HTERT RPE-1 (cell line): ENCODE data around the gene NUBP1.

Experiments used
- in situ Hi-C: fragments of 300-500 bp; cut with MboI; formaldehyde crosslinking; loops from 4 replicates; pipeline ENCODE4 v1.14.3; 2020; ENCODE audit warnings: low sequenced_read_pairs

NUBP1 gene

GRCh38 chr16:10799736-10800135 lies 56.1 kb downstream of the NUBP1 start:
- in situ Hi-C loops = no loop called here

DNA sequence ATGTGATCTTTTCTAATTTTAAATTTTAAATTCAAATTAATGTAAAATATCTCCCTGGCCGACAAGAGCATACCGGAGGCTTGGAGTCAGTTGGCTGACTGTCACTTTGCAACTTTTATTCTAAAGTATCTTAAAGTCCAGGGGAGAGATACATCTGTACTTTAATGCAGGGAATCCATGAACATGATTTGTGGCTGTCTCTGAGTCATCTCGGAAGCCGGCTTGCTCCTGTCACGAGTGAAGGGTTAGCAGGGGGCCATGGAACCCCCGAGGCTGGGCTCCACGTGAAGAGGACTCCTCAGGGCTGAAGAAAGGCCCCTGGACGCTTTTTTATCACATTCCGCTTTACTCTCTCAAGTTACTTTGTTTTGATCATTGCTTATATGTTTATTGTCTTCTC lies 61.7 kb downstream of the NUBP1 start:
- in situ Hi-C loops = no loop called here

GRCh38 chr16:10806698-10807097 lies 63.1 kb downstream of the NUBP1 start:
- in situ Hi-C loops = no loop called here

DNA sequence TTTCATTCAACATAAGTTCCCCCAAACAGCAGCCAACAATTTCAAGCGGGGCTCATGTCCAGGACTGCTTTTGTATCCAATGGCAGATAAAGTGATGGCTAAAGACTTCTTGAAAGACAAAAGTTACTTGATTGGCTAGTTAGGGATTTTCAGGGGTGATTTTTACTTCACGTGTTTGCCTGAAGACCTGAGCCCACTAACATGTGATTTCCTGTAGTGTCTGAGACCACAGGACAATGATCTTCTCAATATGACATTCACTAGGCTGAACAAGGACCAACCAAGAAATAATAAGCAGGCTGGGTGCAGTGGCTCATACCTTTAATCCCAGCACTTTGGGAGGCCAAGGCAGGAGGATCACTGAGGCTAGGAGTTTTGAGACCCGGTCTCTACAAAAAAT lies 64.6 kb downstream of the NUBP1 start:
- in situ Hi-C loops = no loop called here

GRCh38 chr16:10808850-10809249 lies 65.2 kb downstream of the NUBP1 start:
- in situ Hi-C loops = no loop called here

DNA sequence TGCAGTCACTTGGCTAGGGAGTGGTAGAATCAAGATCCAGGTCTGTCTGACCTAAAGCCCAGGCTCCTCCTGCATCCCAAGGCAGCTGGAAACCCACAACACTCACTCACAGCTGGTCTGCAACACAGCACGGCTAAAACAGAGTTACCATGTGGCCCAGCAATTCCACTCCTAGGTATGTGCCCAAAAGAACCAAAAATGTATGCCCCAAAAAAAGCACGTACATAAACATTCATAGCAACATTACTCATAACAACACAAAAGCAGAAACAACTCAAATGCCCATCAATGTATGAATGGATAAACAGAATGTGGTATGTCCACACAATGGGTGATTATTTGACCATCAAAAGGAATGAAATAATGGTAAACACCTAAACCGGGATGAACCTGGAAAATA lies 66.1 kb downstream of the NUBP1 start:
- in situ Hi-C loops = no loop called here

DNA sequence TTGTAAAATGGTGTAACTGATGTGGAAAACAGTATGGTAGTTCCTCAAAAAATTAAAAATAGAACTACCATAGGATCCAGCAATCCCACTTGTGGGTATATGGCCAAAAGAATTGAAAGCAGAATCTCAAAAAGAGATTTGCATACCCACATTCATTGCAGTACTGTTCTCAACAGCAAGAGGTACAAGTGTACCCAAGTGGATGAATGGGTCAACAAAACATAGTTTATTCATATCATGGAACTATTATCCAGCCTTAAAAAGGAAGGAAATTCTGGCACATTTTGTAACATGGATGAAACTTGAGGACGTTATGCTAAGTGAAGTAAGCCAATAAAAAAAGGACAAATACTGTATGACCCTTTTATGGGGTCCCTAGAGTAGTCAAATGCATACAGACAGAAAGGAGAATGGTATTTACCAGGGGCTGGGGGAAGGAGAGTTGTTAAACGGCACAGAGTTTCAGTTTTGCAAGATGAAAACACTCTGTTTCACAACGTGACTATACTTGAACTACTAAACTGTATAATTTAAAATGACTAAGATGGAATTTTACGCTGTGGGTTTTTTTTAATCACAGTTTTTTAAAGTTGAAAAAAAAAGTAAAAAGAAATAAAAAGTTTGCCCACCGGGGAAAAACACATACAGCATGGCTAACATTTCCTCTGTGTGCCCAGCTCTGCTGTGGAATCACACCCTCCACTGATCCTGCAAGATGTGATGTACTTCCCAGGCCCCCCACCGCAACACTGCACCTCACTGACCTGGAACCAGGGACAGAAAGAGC lies 68.9 kb downstream of the NUBP1 start:
- in situ Hi-C loops = no loop called here

DNA sequence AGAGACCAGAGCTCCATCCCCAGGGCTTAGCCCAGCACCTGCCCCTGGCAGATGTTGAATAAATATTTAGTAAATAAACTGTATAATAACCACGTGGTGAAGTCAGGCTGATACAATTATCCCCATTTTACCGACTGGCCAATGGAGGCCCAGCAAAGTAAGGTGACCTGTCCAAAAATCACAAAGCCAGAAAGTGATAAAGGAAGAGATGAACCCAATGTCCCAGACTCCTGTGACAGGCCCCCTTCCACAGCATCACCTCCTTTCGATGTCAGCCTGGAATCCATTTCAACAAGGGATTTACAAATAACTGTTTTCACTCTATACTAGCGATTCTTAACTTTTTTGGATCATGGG lies 69.4 kb downstream of the NUBP1 start:
- in situ Hi-C loops = no loop called here

DNA sequence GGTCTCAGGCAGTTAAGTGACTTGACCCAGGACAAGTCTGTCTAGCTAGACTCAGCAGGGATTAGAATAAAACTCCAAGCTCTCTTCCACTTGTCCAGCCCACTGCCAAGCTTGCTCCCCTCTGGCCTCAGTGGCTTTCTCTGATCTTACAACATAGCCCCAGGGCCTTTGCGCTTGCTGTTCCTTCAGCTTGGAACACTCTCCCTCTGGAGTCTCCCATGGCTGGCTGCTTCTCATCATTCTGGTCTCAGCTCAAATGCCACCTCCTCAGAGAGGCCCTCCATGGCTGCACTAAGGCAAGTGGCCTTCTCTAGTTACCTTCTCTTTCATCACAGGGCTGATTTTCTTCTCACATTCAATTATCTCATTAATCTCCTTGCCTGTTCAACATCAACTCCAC lies 73.9 kb downstream of the NUBP1 start:
- in situ Hi-C loops = no loop called here

DNA sequence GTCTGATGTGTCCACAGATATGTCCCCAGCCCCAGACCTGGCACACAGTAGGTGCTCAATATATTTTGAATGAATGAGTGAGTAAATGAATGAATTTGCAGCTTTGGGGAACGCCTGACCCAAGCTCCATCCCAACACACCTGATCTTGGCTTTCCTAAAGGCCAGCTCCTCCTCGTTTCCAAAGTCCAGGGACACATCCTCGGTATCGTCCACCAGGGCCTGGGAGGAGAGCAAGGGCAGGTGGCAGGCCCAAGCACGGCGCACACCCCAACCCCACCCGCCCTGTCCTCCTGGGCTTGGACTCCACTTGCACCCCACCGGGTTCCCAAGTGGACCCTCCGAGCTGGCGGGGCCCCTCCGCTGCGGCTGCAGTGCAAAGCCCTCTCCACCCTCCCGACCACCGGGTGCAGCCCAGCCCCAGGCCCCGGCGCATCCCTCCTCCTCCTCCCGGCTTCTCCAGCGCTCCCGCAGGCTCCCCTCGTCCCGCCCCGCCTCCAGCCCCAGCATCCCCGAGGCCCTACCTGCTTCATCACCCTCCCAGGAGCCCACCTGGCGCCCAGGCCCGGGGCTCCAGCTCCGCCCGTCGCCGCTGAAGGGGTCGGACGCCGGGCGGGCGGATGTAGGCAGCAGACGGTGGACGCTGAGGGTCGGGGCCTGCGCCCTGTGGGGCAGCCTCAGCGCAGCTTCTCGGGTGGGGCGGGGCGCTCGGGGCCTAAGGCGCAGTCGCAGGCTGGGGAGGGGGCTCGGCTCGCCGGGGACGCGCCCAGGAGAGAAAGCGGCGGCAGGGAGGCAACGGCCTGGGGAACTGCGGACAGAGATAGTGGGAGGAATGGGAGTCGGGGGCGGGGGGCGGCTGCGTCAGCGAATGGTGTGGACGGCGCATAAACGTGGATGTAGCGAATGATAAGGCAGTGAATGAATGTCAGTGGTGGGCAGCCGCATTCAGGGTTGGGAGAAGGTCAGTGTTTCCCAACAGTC lies 74.6 kb downstream of the NUBP1 start, which contains the start of gene TVP23A:
TSS of gene TVP23A (minus strand) at position 832 of the 979 bp plus-strand sequence. CDS start at position 531, 301 bp downstream.
- in situ Hi-C loops = no loop called here
